Pancreas (tissue), 10 donors: ENCODE measurements around the gene COL9A1. TPM values are rescaled to one million over a fixed set of nuclear protein-coding genes. Genes with fewer than 3 reads are reported as not detected.

ENCODE experiments used
- ATAC-seq, 4 donors: fragments of 200-7000 bp; cut with Tn5 transposase; one replicate each; pipeline versions ENCODE4 v1.8.0 to v1.9.1; 2020; ENCODE audit warnings: mild to moderate bottlenecking in 4 of 4, moderate library complexity in 4 of 4
- DNase-seq, 6 donors: peaks; one replicate each; pipeline ENCODE4 v3.0.0-alpha.2; 2020
- FAIRE-seq: peaks from 2 replicates; lab custom pipeline; 2012; peaks lifted over from hg19 to GRCh38; lab: Jason Lieb, UNC
- H3K27ac ChIP-seq, 4 donors: fragments of 200-600 bp; sonication (generic); 1 replicate in 3 of 4; 2 replicates in 1 of 4; pipeline versions ENCODE4 v1.5.0 to v1.8.0; 2020
- H3K27me3 ChIP-seq, 4 donors: fragments of 200-600 bp; one replicate each; pipeline ENCODE4 v1.8.0; 2021
- H3K36me3 ChIP-seq, 3 donors: fragments of 200-600 bp; sonication (generic) in 1 of 3; one replicate each; pipeline versions ENCODE4 v1.5.0 to v1.8.0; 2020 to 2021
- H3K4me1 ChIP-seq, 3 donors: fragments of 200-600 bp; one replicate each; pipeline ENCODE4 v1.8.0; 2021
- H3K4me3 ChIP-seq, 4 donors: fragments of 200-600 bp; sonication (generic) in 2 of 4; one replicate each; pipeline versions ENCODE4 v1.5.0 to v1.8.0; 2020 to 2021
- H3K9me3 ChIP-seq, 4 donors: fragments of 200-600 bp; one replicate each; pipeline ENCODE4 v1.8.0; 2021
- CTCF ChIP-seq, 4 donors: fragments of 200-600 bp; sonication (generic) in 3 of 4; IDR thresholded peaks; one replicate each; pipeline versions ENCODE4 v1.5.0 to v1.8.0; 2021; ENCODE audit warnings: antibody characterized with exemption in 4 of 4
- WGBS, 2 donors: extraction: QIAGEN DNeasy Blood & Tissue Kit; methylation state at CpG; one replicate each; pipeline ENCODE4 v1.1.7; 2013; 5-methylcytosine and 5-hydroxymethylcytosine counted together
- intact Hi-C, 3 donors: fragments of 100-400 bp; cut with DNase I; formaldehyde crosslinking; loops; one replicate each; pipeline versions ENCODE4 v1.11.1 to v1.14.2; 2022
- polyA plus RNA-seq, 2 donors: library from polyadenylated mRNA; stranded (reverse); fragments of 200-250 nt; gene quantifications; one replicate each; pipeline ENCODE4 v1.2.3, GENCODE V29; 2013
- total RNA-seq, 6 donors: library from RNA; stranded (reverse); fragmentation: NEBNext Ultra II Directional in 4 of 6; extraction: Animal tissue kit (Norgen Biotek cat#: 25700) in 4 of 6; gene quantifications; one replicate each; pipeline versions ENCODE4 v1.2.1 to v1.2.4, GENCODE V29; 2021 to 2023
- donor health status: healthy with polysubstance abuse.
- donor health status: DM: no; HTN: no; CAD: no; lungs with moderate emphysema.
- donor health status: DM: no; HTN: no; CAD: no.
- donor health status: control.
- donor health status: control.
- donor health status: Bipolar disorder and iron deficiency.
- donor health status: DM: yes; HTN: yes; CAD: no.
- donor health status: DM: no; HTN: no; CAD: no.
- donor health status: DM: no; HTN: no; CAD: no.
- donor health status: DM: yes; HTN: yes; CAD: no.

The COL9A1 gene
- total and polyA plus RNA-seq, 8 donors: 0.09 to 1.1 (median 0.27) TPM; not detected in 3

GRCh38 chr6:70186461-70186860 lies 116.4 kb downstream of the COL9A1 start:
- no peak for ATAC-seq
- FAIRE-seq: no peak
- no peak overlapping the region for H3K4me3 ChIP-seq
- no peak overlapping the region for H3K27ac ChIP-seq
- TF ChIP-seq CTCF (IDR thresholded peaks at IDR 0.05): no peak
- no peak for DNase-seq
- WGBS, 2 donors: 79 to 81% methylated on average over 1 of the region's 1 CpG
- no peaks in the 10 kb centered on the region for H3K27me3 ChIP-seq
- no peaks in the 10 kb centered on the region for H3K4me1 ChIP-seq
- intact Hi-C loops: no loop called here
- H3K9me3 ChIP-seq: no peaks in the 10 kb centered on the region
- H3K36me3 ChIP-seq: no peaks in the 10 kb centered on the region

GRCh38 chr6:70184723-70185122 lies 118.2 kb downstream of the COL9A1 start:
- H3K27me3 ChIP-seq: no peaks in the 10 kb centered on the region
- intact Hi-C loops: no loop called here
- TF ChIP-seq CTCF (IDR thresholded peaks at IDR 0.05): no peak
- no peak overlapping the region for H3K27ac ChIP-seq
- WGBS, 2 donors: 87 to 96% methylated on average over 3 of the region's 3 CpGs
- H3K36me3 ChIP-seq: no peaks in the 10 kb centered on the region
- H3K4me1 ChIP-seq: no peaks in the 10 kb centered on the region
- no peaks in the 10 kb centered on the region for H3K9me3 ChIP-seq
- no peak overlapping the region for H3K4me3 ChIP-seq
- FAIRE-seq (no peak), DNase-seq (no peak), ATAC-seq (no peak)

GRCh38 chr6:70183538-70183937 lies 119.3 kb downstream of the COL9A1 start:
- H3K9me3 ChIP-seq: no peaks in the 10 kb centered on the region
- H3K4me3 ChIP-seq: no peak overlapping the region
- no peaks in the 10 kb centered on the region for H3K4me1 ChIP-seq
- intact Hi-C loops: no loop called here
- DNase-seq (no peak), ATAC-seq (no peak), FAIRE-seq (no peak)
- TF ChIP-seq CTCF (IDR thresholded peaks at IDR 0.05): no peak
- no peak overlapping the region for H3K27ac ChIP-seq
- H3K27me3 ChIP-seq: no peaks in the 10 kb centered on the region
- WGBS, 2 donors: 47 to 53% methylated on average over 3 of the region's 3 CpGs
- H3K36me3 ChIP-seq: no peaks in the 10 kb centered on the region

- no peaks in the 10 kb centered on the region for H3K9me3 ChIP-seq
- no peak for DNase-seq
- no peak overlapping the region for H3K4me3 ChIP-seq
- no peaks in the 10 kb centered on the region for H3K27me3 ChIP-seq
- no peak for ATAC-seq
- no peaks in the 10 kb centered on the region for H3K4me1 ChIP-seq
- FAIRE-seq: no peak
- intact Hi-C loops: no loop called here
- no peak for TF ChIP-seq CTCF (IDR thresholded peaks at IDR 0.05)
- WGBS, 2 donors: 44 to 56% methylated on average over 1 of the region's 1 CpG
- H3K36me3 ChIP-seq: no peaks in the 10 kb centered on the region
- no peak overlapping the region for H3K27ac ChIP-seq
Measured at GRCh38 chr6:70180901-70181599, 121.8 kb downstream of the COL9A1 start.

GRCh38 chr6:70180183-70180900 lies 122.5 kb downstream of the COL9A1 start:
- no peak overlapping the region for H3K27ac ChIP-seq
- no peaks in the 10 kb centered on the region for H3K4me1 ChIP-seq
- no peak for TF ChIP-seq CTCF (IDR thresholded peaks at IDR 0.05)
- no peak for ATAC-seq
- H3K36me3 ChIP-seq: no peaks in the 10 kb centered on the region
- 89 to 97% methylated on average over 2 of the region's 2 CpGs for WGBS, 2 donors
- FAIRE-seq: no peak
- no peaks in the 10 kb centered on the region for H3K27me3 ChIP-seq
- DNase-seq: no peak
- no peak overlapping the region for H3K4me3 ChIP-seq
- H3K9me3 ChIP-seq: no peaks in the 10 kb centered on the region
- intact Hi-C loops: no loop called here
